Osteoblast (primary cell): Measurements from ENCODE around the gene NKIRAS2. TPM values are rescaled to one million over a fixed set of nuclear protein-coding genes. Genes with fewer than 3 reads are reported as not detected.
A peak's percentile ranks its signal among the peaks of the same experiment; 100 is the strongest.

ENCODE experiments used
- DNase-seq: peaks from one replicate; pipeline ENCODE4 v3.0.0; 2011; ENCODE audit warnings: low spot score, mixed read lengths; ENCODE audit not compliant: insufficient read length; ENCODE audit errors: missing footprints
- H2AFZ ChIP-seq: 2 replicates; pipeline ENCODE4 v1.6.0; 2011; ENCODE audit warnings: mild to moderate bottlenecking, low read length
- H3K27ac ChIP-seq: 2 replicates; pipeline ENCODE4 v1.5.1; 2011; ENCODE audit warnings: mild to moderate bottlenecking, low read depth, low read length, moderate library complexity
- H3K27me3 ChIP-seq: 2 replicates; pipeline ENCODE4 v1.6.0; 2012; ENCODE audit warnings: mild to moderate bottlenecking, control low read depth, inconsistent platforms, low read length, moderate library complexity; ENCODE audit not compliant: insufficient read depth
- H3K36me3 ChIP-seq: 2 replicates; pipeline ENCODE4 v1.5.1; 2011; ENCODE audit warnings: mild to moderate bottlenecking, low read length, control low read depth, moderate library complexity; ENCODE audit not compliant: insufficient read depth
- H3K4me1 ChIP-seq: 2 replicates; pipeline ENCODE4 v1.5.1; 2011; ENCODE audit warnings: mild to moderate bottlenecking, low read length, control low read depth, moderate library complexity; ENCODE audit not compliant: insufficient read depth
- H3K4me2 ChIP-seq: 2 replicates; pipeline ENCODE4 v1.6.0; 2011; ENCODE audit warnings: mild to moderate bottlenecking, low read length; ENCODE audit not compliant: insufficient read depth
- H3K4me3 ChIP-seq: fragments of 200-600 bp; sonication (generic); 3 replicates; pipeline ENCODE4 v1.5.1; 2012; ENCODE audit warnings: mild to moderate bottlenecking, low read length, inconsistent platforms; ENCODE audit not compliant: insufficient read depth
- H3K79me2 ChIP-seq: 2 replicates; pipeline ENCODE4 v1.6.0; 2012; ENCODE audit warnings: mild to moderate bottlenecking, low read length, control low read depth, inconsistent platforms; ENCODE audit not compliant: insufficient read depth
- H3K9me3 ChIP-seq: 2 replicates; pipeline ENCODE4 v1.5.1; 2011; ENCODE audit warnings: low read depth, low read length, control low read depth
- H4K20me1 ChIP-seq: 2 replicates; pipeline ENCODE4 v1.6.0; 2012; ENCODE audit warnings: mild to moderate bottlenecking, low read length, control low read depth; ENCODE audit not compliant: insufficient read depth
- CTCF ChIP-seq: IDR thresholded peaks from 2 replicates; pipeline ENCODE4 v1.5.1; 2011; ENCODE audit warnings: mild to moderate bottlenecking, low read depth, low read length, moderate library complexity; ENCODE audit errors: extremely low read depth
- total RNA-seq: library from RNA; depleted of rRNA; stranded (reverse); fragments of >200 nt; gene quantifications from 2 replicates; pipeline ENCODE4 v1.2.3, GENCODE V29; 2012

The NKIRAS2 gene
- total RNA-seq, 1 donor: 39.1 TPM

GRCh38 chr17:42028791-42029127 is 8.9 kb downstream of the NKIRAS2 start:
- H3K79me2 ChIP-seq: no peaks in the 10 kb centered on the region
- DNase-seq: peak; percentile 45
- peaks cover 12% of the 10 kb centered on the region for H3K4me1 ChIP-seq
- no peak overlapping the region for H2AFZ ChIP-seq
- H4K20me1 ChIP-seq: no peaks in the 10 kb centered on the region
- no peaks in the 10 kb centered on the region for H3K27me3 ChIP-seq
- H3K4me3 ChIP-seq: no peak overlapping the region
- TF ChIP-seq CTCF: no peak
- no peaks in the 10 kb centered on the region for H3K9me3 ChIP-seq
- H3K36me3 ChIP-seq: peaks cover 4% of the 10 kb centered on the region
- H3K4me2 ChIP-seq: no peak overlapping the region
- H3K27ac ChIP-seq: no peak overlapping the region

- Histone ChIP-seq H3K36me3 (no peaks in the 10 kb centered on the region), H4K20me1 (no peaks in the 10 kb centered on the region), H3K4me3 (no peak overlapping the region), H3K27ac (no peak overlapping the region), H3K9me3 (no peaks in the 10 kb centered on the region), H3K4me1 (no peaks in the 10 kb centered on the region), H3K4me2 (no peak overlapping the region), H2AFZ (no peak overlapping the region), H3K27me3 (no peaks in the 10 kb centered on the region), H3K79me2 (no peaks in the 10 kb centered on the region)
- peak; percentile 72 for DNase-seq
- TF ChIP-seq CTCF: no peak
Measured at GRCh38 chr17:42031584-42031983, 11.7 kb downstream of the NKIRAS2 start.

DNA sequence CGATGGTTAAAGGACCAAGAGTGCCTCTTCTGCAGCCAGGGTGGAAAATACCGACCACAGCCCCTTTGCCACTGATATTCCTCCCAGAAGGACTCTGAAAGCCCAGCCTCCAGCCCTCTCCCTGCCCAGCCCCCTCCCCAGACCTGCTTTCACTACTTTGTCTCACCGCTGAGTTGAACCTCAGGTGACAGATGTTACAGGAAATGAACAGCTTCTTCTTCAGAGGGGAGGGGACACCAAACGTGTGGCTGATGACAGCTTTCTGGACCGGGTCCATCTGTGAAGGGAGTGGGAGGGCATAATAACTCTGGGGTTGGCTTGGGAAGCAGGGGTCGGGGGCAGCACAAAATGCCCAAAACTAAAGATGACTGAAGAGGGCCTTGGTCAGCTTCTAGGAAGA is 14.2 kb downstream of the NKIRAS2 start:
- Histone ChIP-seq H3K79me2 (no peaks in the 10 kb centered on the region), H3K4me3 (no peak overlapping the region), H3K4me2 (no peak overlapping the region), H3K9me3 (no peaks in the 10 kb centered on the region), H3K27me3 (no peaks in the 10 kb centered on the region), H3K27ac (no peak overlapping the region), H2AFZ (no peak overlapping the region), H4K20me1 (no peaks in the 10 kb centered on the region), H3K36me3 (no peaks in the 10 kb centered on the region), H3K4me1 (no peaks in the 10 kb centered on the region)
- no peak for DNase-seq
- no peak for TF ChIP-seq CTCF

GRCh38 chr17:42038221-42038973 is 18.5 kb downstream of the NKIRAS2 start:
- no peaks in the 10 kb centered on the region for H3K27me3 ChIP-seq
- no peak overlapping the region for H3K4me3 ChIP-seq
- no peak for TF ChIP-seq CTCF
- H3K79me2 ChIP-seq: no peaks in the 10 kb centered on the region
- no peak overlapping the region for H3K4me2 ChIP-seq
- no peaks in the 10 kb centered on the region for H3K36me3 ChIP-seq
- no peak overlapping the region for H3K27ac ChIP-seq
- no peaks in the 10 kb centered on the region for H3K9me3 ChIP-seq
- H3K4me1 ChIP-seq: no peaks in the 10 kb centered on the region
- peak; percentile 78 for DNase-seq
- H2AFZ ChIP-seq: no peak overlapping the region
- no peaks in the 10 kb centered on the region for H4K20me1 ChIP-seq
